ENCODE results near the gene SPINT3.

SPINT3 gene, protein sequence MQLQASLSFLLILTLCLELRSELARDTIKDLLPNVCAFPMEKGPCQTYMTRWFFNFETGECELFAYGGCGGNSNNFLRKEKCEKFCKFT

DNA sequence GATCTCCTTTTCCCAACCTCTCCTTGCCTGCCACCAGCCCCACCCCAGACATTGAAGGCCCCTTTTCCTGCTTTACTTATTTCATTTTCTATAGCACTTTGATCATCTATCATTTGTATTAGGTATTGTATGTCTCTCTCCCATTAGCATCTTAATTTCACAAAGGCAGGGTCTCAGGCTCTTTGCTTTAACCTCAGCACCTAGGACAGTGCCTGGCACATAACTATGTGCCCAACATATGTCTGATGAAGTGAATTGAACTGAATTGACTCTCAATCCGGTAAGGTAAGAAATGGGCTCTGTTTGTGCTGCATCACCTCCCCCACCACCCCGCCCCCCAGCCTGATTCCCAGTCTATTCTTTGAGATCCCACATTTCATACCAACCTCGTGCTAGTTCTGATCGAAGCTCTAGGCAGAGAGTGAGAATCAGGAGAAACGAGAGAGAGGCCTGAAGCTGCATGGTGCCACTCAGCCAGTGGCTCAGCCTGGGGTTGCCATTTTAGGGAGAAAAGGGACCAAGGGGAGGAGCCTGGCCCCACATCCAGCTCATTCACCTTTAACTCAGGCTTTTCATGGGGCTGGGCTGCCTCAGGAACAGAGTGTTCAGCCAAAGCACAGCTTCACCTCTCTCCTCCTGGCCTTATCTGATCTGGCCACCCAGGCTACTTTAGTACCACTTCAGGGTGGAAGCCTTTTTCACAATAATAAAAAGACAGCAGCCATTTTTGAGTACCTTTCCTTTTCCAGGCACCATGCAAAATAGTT is at the start of gene SPINT3:
Gene SPINT3, minus strand, starts transcription at position 476 of the 767 bp plus-strand sequence. Its CDS starts 14 bp downstream, at position 462.
- DNase-seq, result no peak

DNA sequence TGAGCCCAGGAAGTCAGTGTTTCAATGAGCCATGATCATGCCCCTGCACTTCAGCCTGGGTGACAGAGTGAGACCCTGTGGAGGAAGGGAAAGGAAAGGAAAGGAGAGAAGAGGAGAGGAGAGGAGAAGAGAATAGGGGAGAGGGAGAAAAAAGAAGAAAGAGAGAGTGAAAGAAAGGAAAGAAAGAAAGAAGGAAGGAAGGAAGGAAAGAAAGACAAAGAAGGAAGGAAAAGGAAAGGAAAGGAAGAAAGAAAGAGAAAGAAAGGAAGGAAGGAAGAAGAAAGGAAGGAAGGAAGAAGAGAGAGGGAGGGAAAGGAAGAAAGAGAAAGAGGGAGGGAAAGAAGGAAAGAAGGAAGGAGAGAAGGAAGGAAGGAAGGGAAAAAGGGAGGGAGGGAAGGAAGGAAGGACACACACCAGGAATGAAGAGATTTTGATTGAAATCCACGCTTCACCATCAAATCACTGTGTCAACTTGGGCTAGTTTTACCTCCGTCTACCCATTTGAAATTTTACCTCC is 49.4 kb upstream of the SPINT3 start:
- no peak for DNase-seq

DNA sequence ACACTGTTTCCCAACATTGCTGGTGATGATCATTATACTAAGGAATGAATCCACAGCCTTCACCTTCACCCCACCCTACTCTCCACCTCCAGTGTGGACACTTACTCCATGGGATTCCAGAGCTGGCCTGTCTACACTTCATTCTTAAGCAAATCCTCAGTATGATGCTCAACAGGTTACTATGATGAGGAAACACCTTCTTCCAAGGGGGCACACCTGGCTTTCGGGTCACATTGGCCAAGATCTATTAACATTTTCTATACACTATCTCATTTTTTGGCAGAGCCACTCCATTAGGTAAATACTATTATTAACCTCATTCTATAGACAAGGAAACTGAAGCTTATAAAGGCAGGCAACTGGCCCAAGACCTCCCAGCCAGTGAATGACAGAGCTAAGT is 39.8 kb upstream of the SPINT3 start:
- DNase-seq, result no peak

DNA sequence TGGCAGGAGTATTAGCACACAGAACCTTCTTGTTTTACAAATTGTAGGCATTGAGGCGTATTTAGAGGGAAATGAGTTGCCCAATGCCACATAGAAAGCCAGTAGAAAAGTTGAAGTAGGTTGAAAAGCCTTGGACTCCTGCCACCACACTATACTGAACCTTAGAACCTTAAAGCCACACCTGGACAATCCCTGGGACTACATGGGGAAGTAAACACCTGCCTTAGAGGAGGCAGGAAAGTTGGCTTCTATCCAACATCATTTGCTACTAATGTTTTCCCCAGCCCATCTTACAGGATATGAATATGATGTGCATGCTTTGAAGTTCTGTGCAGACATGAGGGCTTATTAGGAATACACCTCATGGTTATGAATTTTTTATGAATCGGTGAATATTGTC is 37.0 kb upstream of the SPINT3 start:
- DNase-seq, result no peak

DNA sequence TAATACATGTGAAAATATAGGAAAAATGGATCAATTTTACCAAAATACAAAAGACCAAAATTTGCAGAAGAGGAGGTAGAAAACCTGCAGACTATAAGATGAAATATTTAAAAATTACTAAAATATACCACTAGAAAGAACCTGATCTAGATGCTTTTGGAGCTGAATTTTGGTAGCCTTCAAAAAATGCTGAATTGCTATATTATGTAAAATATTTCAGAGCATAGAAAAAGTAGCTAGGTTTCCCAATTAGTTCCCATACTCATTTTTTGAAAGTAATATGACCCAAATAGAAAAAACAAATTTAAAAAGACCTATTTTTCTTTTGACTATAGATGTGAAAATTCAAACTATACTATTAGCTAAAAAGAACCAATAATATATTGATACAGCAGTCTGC is 35.3 kb upstream of the SPINT3 start:
- DNase-seq, result no peak

DNA sequence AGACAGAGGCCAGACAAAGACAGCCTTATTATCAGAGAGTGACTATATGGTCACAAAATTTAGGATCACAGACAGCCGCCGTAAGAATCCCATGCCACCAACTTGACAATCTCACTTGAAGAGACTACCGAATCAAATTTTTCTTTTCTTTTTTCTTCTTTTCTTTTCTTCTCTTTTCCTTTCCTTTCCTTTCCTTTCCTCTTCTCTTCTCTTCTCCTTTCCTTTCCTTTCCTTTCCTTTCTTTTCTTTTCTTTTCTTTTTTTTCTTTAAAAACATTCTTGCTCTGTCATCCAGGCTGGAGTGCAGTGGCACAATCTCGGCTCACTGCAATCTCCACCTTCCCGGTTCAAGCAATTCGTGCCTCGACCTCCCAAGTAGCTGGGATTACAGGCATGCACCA is 33.0 kb upstream of the SPINT3 start:
- DNase-seq, result no peak

DNA sequence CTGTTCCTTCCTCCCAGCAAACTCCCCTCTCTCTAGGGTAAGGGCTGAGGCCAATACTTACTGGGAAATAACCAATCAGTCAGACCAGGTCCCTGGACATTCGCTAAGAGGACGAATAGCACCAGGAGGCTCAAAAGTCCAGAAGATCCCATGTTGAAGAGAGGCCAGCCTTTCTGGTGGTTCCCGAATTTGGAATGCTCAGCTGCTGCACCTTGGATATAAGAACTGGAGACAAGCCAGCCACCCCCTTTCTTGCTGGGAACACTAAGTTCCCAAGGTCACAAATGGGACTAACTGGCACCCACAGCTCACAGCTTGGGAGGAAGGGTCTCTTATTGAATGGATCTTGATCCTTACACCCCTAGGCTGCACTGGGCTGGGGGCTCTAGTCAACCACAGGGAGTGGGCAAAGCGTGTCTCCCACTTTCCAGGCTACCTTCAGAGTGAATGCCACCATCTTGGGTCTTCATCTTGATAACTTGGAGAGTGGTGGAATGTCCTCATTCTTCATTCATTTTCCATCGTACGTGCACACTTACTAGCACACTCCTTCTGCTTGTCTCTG is 31.9 kb upstream of the SPINT3 start, which contains the start of gene EPPIN:
Gene EPPIN, minus strand, starts transcription at position 196 of the 565 bp plus-strand sequence. Its CDS starts 44 bp downstream, at position 152.
- no peak for DNase-seq

DNA sequence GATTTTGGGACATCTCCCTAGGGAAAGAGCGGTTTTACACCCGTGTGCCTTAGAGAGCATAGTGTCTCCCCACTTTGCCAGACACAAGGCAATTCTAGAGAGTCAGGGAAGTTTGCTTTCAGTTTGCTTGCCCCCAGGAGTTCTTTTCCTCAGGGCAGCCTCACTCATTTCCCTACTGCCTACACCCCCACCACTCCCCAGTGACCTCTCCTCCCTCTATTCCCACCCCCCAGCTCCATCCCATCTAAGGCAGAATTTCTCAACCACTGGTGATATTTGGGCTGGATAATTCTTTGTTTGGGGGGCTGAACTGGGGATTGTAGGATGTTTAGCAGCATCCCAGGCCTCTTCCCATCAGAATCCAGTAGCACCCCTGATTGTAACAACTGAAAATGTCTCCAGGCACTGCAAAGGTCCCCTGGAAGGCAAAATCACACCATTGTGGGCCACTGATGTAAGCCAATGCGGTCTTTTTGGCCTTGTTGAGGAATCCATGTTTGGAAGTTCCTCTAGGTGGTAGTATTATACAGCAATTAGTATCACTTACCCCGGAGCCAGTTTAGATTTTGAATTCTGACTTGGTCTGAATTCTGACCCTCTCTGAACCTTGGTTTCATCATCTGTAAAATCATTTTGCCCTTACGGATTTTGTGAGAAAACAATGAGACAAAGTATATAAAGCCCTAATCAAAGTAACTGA is 30.5 kb upstream of the SPINT3 start:
- DNase-seq, result peak; percentile 12 to 34 (median 30)

DNA sequence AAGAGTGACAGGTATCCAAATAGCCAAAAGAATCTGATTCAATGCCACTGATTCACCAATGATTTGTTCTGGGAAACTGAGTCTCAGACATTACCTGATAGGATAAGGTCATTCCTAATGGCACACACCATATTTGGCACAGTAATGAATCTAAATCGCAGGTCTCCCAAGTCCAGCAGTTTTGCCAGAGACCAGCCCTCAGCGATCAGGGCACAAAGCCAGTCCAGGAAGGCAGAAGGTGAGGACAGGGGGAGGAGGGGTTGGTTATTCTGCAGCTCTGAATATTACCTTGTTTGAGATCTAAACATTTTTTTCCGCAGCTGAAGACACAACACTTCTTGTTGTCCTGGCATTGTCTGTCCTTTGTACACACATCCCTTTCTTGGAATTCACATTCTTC is 29.9 kb upstream of the SPINT3 start:
- no peak for DNase-seq

DNA sequence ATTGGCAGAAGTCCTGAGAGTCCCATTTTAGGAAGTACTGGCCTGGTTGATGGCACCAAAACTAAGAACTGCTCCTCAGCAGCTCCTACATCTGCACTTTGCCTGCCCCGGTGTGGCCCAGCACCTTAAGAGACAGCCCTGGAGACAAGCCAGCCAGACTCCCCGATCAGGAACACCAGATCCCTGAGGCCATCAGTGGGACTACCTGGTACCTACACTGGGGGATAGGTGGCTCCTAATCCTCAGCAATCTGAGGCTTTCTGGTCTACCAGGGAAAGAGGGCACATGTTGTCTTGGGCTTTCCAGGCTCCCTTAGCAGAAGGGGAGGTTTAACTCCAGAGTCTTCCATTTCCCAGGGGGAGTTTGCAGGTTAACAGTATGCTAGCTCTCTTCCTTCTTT is 24.0 kb upstream of the SPINT3 start, which contains the start of gene WFDC6:
Gene WFDC6, minus strand, starts transcription at position 101 of the 400 bp plus-strand sequence. Its CDS starts 75 bp downstream, at position 26.
- no peak for DNase-seq

DNA sequence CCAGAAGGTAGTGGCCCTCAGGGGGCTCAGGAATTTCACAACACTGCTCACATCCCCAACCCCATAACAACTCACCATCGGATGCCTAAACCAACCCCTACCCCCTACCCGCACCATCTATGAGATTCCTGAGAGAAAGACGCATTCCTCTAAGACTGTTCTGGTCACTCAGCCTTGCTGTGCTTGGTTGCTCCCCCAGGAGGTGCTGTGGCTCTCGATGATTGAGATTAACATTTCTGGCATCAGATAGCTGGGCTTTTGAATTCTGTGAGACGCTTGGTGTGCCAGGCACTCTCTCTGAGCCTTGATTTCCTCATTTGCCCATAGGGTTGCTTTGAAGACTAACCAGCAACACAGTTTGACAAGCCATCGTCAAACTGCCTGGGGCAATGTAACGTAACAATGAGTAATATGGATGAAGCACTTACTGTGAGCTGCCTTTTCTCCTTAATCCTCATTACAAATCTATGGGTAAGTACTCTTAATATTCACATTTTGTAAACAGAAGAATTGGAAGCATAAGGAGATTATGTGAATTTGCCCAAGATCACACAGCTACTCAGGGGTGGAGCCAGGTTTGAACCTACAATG is 22.9 kb upstream of the SPINT3 start:
- peak in 1 of 3 donors; percentile 1 for DNase-seq

DNA sequence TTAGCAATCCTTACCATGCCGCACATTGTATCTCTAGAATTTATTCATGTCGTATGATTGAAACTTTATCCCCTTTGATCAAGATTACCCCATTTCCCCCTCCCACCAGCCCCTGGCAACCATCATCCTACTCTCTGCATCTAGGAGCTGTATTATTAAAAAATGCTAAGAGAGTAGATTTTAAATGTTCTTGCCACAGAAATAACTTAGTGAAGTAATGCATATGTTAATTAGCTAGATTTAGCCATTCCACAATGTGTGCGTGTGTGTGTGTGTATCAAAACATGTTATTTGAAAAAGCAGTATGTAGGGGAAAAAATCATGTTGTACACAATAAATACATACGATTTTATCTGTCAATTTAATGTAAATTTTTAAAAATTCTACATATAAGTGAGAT is 11.9 kb upstream of the SPINT3 start:
- DNase-seq, result no peak

DNA sequence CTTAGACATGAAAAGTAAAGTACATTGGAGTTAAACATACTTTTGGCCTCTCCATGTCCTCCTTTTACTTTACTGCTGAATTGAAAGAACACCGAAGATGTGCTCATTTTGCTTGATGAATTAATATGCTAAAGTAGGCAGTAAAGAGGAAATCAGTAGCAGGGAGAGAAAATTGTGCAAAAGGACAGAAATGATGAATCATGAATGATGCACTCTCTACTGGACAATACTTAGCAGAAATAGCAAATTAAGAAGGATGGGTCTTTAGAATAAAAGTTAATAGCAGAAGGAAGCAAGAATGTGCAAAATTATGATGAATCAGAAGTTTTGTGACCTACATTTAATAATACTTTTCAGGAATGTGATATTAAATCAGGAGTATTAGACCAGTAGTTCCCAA is 8.4 kb upstream of the SPINT3 start:
- DNase-seq, result peak; percentile 12 to 61 (median 54)

DNA sequence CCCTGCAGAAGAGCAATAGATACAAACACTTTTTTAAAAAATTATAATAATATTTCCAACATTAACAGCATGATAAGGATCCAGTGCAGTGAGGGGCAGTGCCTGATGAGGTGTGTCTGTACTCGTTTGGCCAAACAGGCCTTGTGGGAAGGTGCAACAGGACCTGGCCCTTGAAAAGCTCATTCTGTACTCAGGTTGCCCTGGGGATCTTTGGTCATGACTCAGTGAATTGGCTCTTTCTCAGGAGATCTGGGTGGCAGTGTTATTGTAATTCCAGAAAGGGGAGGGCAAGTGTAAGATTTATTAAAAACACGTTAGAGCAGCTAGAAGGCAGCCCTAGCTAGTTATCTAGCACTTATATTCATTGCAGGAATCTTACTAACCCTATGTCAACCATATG is 2.9 kb upstream of the SPINT3 start:
- DNase-seq, result no peak

DNA sequence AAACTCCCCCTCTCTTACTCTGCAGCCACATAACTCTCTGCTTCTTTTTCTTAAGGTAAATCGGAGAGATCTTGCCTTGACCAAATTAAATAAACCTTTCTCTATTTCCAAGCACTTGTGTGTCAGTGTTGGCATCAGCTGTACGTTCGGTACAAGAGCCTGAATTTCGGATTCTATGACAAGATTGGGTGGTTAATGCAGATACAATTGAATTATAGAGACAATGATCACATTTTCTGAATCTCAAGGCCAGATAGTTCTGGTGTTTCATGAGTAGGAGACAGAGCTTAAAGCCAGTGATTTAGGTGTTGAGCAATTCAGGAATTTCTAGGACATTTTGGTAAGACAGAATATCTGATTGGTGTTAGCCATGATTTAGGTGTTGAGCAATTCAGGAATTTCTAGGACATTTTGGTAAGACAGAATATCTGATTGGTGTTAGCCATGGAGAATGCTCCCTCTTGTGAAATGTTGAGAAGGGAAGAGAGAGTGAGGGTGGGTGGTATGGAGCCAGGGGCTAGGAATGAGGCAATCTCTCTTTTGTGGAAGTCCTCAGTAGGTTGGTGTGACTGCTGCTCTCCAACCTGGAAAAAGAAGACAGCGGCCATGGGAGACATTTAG is 5.1 kb downstream of the SPINT3 start:
- peak; percentile 63 to 84 (median 73) for DNase-seq

DNA sequence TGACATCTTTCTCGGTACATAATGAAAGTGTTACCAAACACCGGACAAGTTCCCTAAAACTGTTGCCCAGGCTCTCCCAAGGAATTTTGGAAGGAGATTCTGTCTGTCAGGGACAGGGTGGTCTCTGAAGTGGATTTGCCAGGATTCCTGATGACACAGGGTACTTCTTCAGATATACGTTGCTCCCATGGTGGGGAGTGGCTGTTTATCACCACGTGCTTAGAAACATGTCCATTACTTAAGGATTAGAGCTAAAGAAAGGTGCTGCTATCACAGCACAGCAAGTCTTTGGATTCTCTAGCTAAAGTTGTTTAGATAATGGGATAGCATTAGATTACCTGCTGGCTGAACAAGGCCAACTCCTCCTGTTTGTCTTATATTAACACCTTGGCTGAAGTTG is 6.3 kb downstream of the SPINT3 start:
- no peak for DNase-seq

DNA sequence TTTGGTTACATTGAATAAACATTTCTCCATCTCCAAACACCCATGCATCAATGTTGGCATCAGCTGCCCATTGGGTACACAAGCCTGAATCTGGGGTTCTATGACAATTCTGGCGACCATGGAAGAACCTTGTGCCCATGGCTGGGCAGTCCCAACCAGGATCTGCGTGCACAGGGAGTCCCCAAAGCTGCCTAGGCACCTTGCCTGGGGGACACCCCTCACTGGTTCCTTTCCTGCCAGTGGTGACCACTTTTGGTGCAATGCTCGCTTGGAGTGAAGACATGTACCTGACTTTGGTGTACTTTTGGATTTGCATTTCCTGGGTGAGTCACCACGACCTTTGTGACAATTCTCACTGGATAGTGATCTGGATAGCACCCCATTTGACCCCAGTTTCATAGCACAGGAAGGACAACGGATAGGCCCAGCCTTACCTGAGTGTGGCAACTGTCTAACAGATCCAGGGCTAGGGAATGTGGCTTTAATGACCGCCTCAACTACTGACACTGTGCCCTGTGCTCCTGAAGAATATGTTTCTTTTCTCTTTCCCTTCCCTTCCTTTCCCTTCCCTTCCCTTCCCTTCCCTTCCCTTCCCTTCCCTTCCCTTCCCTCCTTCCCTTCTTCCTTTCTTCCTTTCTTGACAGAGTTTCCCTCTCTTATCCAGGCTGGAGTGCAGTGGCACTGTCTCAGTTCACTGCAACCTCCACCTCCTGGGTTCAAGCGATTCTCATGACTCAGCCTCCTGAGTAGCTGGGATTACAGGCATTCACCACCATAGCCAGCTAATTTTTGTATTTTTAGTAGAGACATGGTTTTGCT is 7.1 kb downstream of the SPINT3 start:
- no peak for DNase-seq

DNA sequence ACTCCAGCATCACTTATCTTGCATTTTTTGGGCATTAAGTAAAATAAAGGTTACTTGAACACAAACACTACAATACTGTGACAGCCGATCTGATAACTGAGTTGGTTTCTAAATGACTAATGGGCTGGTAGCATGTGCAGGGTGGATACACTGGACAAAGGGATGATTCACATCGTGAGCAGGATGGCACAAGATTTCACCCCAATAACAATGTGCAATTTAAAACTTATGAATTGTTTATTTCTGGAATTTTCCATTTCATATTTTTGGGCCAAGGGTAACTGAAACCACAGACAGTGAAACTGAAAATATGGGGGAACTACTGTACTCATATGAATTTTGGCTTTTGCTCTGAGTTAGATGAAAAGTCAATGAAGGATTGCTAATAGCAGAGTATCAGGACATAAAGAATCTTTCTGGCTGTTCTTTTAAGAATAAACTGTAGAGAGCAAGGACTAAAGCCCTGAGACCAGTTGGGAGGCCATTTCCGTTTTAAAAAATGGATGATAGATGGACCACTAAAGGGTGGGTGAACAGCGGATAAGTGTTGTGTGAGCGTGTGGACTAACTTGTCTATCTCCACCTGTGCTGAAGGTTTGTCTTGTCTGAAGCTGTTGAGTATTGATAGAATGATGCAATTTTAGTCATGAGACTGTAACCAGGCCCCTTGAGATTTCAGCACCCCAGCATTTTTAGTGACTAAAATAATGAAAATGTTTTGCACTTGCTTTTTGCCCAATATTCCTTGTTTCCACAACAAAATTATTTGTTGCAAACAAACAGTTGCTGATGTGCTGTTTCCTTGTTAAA is 8.2 kb downstream of the SPINT3 start:
- DNase-seq, result peak; percentile 40 to 73 (median 61)

DNA sequence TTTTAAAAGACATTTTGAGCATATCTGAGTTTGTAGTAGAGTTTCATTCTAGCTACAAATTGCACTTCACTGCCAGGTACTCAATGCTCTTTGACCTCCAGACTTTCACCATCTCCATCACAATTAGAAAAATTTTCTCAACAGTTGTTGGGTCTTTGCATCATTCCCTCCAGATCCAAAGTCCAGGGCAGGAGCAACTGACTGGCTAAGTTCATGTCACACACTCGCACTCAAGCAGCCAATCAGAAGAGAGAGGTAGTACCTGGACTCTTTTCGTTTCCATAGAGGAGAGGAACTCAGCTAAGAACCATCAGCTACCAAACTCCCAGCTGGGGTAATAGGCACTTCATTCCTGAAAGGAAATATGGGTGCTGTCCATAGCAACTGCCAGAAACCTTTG is 9.0 kb downstream of the SPINT3 start:
- no peak for DNase-seq

DNA sequence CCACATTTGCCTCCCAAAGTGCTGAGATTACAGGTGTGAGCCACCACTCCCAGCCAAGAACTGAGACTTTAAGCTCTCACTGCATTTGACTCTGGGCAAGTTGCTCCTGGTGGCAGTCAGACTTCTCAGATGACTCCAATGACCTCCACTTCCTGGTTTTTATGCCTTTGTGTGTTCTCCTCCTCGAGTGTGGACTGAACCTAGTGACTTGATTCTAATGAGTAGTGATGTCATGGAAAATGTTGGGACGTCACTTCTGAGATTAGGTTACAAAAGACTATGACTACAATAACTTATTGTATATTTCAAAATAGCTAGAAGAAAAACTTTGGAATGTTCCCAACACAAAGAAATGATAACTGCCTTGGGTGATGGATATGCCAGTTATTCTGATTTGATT is 12.0 kb downstream of the SPINT3 start:
- peak; percentile 40 to 75 (median 54) for DNase-seq

DNA sequence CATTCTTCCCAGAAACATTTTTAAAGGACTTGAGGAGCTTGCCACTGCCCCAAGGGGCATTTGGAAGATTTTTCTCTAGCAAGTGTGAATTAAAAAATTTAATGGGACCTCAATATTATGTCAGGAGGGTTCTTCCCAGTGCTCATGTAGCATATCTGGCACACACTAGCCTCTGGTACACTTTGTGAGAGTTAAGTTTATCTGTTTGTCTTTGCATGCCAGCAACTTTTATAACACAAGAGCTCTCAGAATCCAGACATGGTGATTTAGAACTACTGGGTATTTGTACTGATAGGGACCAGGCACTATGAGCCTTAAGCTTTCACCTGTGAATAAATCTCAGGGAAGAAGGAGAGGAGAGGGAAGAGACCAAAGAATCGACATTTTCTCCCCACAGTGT is 12.9 kb downstream of the SPINT3 start:
- DNase-seq, result no peak

Measured in suppressor macrophage treated with lipopolysaccharide for 1 hour (primary cell).